ENCODE measurements around the gene KIRREL3. TPM values are rescaled to one million over a fixed set of nuclear protein-coding genes. Genes with fewer than 3 reads are reported as not detected.
"Not testable (repeated sequence)": the region's sequence is repeated elsewhere in the genome, so short reads cannot be mapped to it uniquely, and the experiment has no call there.

KIRREL3 gene
- total RNA-seq, 1 donor from 2014 or later = not detected

DNA sequence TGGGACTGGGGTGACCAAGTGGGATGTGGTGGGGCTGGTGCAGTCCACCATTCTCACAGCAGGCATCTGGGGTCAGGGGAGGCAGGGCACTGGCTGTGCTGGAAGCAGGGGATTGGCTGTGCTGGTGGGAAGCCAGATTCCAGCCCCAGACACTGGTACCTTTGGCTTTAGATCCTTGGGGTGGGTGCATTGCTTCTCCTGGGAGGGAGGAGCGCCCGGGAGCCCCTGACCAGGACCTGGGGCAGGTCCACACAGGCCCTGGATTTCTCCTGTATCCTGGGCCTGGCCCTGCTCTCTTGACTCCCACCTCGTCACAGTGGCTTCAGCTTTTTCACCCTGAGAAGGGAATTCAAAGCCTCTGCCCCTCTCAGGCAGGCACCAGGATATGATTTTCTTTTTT is 606.5 kb downstream of the KIRREL3 start:
- intact Hi-C loops (cut with micrococcal nuclease) = no loop called here

DNA sequence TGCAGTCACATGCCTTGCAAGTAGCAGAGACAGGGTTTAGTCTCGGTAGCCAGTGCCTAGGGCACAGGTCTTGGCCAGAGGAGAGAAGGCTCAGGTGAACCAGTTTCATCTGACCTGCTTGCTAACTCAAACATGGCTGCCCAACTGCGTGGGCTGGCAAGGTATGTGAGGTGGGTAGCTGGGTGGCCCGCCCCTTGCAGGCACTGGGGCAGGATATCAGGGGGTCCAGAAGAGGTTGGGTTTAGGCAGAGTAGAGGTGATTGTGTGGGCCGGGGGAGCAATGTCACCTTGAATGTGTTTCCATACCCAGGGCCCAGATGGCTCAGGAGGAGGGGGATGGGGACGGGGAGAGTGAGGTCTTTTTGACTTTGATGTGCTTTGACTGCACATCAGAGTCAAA is 607.4 kb downstream of the KIRREL3 start:
- intact Hi-C loops (cut with micrococcal nuclease) = no loop called here

DNA sequence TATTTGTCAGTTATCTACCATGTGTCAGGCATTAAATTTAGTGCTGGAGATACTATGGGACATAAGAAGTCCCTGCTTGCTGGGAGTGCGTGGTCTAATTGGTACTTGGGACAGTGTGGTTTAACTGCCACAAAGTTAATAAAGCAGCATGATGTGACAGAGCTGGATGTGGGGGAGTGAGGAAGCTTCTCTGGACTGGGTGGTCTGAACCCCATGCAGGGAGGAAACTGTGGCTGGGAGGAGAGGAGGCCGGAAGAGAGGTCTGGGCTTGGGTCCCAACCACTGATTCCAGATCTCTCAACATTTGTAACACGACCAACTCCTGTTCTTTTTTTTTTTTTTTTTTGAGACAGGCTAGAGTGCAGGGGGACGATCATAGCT is 607.9 kb downstream of the KIRREL3 start:
- intact Hi-C loops (cut with micrococcal nuclease) = no loop called here

DNA sequence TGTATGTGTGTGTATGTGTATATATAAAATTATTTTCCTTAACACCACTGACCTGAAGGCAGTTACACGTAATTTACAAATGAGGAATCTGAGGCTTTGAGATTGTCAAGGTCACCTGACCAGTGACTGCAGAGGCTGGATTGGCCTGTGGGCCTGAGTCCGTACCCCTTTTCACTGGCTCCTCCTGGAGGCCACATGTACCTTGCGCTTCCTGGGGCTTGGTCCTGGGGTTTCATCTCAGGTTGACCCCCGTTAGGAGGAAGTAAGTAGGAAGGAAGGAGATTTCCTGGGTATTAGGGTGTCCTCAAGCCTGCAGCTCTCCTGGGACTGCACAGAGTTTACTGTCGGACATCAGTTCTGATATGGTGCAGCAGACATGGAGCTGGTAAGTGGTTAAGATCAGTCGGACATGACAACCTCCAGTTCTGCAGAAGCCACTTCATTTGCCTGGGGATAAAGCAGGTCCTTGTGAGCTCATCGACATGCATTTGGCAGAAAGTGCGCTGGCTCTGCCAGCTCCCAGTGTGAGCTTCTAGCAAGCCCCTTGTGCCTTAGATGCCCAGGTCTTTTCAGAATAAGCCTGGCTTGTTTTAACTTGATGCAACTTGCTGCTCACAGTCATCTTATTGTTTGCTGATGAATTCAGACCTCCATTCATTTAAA is 608.5 kb downstream of the KIRREL3 start:
- intact Hi-C loops (cut with micrococcal nuclease) = no loop called here

DNA sequence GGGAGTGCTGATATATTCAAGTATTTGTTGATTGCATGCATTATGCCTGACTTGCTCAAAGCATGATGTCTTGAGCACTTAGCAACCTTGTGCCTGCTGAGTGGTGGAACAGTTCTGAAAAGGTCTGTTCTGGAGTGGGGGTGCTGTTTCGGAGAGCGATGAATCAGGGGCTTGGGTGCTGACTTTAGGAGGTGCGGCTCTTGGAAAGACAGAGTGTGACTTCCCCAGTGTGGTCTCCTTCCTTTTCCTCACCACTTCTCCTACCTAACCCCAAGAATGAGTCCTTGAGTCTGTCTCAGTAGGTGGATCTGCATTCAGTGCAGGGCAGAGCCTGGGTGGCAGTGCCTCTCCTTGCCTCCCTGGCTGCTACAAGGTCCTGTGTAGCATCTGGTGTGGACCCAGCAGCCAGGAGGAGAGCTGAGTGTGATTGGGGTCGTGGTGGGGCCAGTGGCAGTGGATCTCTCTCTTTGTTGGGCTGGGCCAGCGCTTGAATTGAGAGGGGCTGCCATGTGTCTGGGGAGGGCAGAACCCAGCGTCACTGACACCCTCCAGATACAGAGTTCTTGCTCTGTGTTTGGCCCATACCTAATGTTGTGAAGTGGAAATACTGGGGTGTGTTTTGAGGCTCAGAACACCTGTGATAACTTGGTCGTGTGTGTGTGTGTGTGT is 609.1 kb downstream of the KIRREL3 start:
- intact Hi-C loops (cut with micrococcal nuclease) = no loop called here

DNA sequence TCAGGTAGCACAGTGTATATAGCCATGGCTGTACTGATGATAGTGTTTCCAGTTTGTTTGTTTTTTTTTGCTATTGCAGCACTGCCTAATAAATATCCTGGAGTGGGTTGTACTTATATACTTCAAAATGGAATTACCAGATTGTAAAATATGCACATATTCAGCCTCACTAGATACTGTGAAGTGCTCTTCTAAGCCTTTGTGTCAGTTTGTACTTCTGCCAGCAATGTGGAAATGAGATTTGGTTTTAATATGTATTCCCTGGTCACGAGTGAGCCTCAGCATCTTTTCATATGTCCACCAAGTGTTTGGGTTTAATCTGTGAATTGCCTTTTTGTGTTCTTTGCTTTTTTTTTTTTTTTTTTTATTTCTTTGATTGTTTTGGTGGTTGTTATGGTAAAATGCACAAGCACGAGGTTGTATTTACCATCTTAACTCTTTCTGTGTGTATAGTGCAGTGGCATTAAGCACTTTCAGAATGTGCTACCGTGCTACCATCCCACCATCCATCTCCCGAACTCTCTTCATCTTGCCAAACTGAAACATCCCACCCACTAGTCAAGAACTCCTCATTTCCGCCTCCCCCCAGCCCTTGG is 610.2 kb downstream of the KIRREL3 start:
- intact Hi-C loops (cut with micrococcal nuclease) = no loop called here

DNA sequence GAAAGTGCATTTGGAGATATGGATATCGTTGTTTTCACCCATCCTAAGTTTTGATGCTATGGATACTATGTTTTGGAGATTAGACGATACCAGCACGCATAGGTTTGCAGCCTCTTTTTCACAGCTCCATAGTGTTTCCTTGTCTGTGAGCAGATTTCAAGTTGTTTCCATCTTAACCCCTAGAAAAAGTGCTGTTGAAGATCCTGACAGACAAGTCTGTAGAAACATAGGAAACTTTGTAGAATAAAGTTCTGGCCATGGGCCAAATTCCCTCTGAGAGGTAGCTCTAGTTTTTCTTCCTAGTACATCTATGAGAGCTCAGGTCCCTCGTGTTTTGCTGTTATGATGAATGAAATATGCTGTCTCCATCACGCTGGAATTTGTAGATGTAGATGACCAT is 612.7 kb downstream of the KIRREL3 start:
- intact Hi-C loops (cut with micrococcal nuclease) = no loop called here

DNA sequence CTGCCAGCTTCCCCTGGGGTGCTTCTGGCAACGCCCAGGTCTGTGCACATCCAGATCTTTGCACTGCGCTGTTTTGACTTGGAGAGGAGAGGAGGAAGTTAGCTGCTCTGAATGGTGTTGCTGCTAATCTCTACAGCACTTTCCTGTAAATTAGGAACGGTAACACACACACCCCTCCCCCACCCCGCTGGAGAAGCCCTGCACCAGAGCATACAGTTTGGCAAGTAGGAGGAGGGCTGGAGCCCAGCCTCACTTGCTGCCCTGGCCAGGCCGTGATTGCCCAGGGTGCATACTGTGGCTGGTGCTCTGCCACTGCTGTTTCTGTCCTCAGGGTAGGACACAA is 613.9 kb downstream of the KIRREL3 start:
- intact Hi-C loops (cut with micrococcal nuclease) = not testable (repeated sequence)

DNA sequence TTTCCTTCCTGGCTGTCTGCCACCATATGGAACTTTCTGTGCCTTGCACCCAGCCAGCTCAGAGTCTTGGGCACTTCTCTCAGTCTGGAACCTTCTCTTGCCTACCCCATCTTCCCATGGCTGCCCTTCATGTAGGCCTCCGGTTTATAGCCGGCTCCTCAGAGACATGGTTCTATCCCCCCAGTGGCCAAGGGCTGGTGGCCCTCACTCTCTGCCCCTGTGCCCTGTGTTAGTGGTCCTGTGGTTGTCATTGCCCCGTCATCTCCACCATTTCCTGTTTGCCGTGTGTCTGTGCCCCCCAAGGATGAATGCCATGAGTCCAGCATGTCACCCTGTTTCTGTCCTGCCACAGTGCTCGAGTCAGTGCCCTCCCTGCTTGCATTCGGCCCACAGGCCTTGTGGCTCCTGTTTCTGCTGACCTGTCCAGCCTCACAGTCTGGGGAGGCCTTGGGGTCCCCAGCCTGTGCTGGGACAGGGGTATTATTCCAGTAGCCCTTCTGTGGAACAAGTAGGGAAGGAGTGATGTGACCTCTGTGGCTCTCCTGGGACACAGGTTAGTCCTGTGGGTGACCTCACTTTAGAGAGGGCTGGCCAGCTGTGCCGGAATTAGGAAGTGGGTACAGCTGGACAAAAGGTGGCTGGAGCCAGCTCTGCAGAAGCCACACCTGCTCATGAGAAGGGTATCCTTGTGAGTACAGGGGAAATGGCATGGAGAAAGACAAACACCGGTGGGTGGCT is 614.4 kb downstream of the KIRREL3 start:
- intact Hi-C loops (cut with micrococcal nuclease) = no loop called here

DNA sequence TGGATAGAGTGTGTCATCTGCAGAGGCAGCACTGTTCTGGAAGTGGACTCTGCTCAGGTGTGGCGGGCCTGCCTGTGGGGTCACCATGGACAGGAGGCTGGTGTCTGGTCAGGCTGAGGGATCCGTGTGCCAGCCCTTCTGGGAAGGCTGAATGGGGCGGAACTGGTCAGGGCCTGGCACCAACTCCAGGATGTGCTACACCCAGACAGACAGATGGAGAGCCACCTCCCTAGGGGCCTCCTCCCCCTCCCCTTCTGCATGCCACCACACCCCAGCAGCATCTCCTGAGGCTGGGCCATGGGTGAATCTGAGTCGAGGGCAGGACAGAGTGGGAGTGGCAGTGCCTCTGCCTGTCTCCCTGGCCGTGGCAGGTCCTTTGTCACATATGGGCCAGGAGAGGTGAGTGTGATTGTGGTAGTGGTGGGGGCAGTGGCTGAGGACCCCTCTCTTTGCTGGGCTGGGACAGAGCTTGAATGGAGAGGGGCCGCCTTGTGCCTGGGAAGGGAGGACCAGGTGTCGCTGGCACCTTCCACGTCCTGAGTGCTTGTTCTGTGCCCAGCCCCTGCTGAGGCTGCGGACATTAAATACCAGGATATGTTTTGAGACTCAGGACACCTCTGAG is 616.0 kb downstream of the KIRREL3 start:
- intact Hi-C loops (cut with micrococcal nuclease) = no loop called here

DNA sequence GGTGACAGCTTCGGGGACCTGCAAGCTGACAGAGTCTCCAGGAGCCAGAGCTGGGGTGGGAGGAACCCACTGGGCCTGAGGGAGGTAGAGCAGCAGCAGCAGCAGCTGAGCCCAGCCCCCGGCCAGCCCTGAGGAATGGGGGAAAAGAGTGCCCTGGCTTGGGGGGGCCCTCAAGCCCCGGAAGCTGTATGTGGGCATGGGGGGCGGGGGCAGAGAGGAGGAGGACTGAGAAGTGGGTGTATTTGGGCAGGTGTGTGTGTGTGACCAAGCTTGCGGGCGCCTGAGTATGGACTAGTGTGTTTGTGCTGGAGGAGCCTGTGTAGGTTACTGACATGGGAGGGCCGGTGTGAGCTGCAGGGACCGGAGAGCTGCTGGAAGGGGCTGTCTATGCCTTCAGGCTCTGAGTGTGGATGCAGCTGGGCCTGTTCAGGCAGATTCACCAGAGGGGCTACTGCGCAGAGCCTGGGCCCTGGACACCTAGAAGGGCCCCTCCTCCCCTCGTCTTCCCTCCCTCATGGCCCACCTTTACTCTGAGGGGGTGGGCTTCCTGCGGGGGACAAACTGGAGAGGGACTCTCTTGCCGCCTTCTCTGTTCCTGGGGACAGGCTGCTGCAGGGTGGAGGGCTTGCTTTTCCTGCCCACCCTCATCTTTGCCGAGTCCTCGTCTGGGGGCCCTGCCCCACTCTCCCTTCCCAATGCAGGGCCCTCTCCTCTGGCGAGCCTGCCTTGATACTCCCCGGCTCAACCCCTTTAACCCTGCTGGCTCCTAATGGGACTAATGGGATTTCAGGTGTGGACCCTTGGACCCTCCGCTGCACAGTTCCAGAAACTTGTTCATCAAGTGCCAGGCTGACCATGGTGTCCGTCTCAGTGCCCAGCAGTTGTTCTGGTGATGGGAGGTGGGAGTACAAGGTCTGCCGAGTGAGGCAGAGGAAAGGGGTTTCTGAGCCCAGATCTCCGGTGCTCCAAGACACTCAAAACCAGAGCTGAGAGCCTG is 616.9 kb downstream of the KIRREL3 start:
- intact Hi-C loops (cut with micrococcal nuclease) = no loop called here

DNA sequence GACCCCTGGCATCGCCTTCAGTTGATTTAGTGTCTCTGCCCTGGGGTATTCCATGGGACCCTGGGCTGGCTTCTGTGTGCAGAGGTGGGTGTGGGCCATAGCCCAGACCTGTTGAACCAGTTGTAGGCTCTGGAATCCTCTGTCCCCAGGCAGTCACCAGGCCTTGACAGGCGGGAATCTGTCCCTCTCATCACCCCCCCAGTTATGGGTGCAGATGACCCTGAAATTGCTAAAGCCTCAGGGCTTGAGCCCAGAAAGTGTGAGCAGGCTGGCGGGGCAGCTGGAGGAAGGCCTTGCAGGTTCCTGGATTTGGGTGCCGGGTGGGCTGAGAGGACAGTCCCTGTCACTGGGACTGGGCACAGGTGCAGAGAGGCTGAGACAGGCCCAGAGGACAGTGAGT is 617.9 kb downstream of the KIRREL3 start:
- intact Hi-C loops (cut with micrococcal nuclease) = not testable (repeated sequence)

DNA sequence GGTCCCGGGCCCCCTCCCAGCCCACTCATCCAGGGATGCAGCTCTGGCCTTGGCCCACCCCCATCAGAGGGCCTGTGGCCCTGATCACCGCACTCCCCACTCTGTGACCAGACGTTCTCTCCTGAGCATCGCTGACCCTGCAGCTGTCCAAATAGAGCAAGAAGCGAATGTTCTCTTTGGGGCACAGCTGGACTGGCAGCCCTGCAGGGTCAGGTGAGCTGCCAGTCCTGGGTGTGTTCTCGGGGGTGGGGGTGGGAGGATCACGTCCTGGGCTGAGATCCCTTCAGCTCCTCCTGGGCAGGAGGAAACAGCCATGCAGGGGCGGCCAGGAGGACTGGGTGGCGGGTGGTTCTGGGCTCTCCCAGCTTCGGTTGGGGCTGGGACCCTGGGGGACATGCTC is 618.6 kb downstream of the KIRREL3 start:
- intact Hi-C loops (cut with micrococcal nuclease) = not testable (repeated sequence)

DNA sequence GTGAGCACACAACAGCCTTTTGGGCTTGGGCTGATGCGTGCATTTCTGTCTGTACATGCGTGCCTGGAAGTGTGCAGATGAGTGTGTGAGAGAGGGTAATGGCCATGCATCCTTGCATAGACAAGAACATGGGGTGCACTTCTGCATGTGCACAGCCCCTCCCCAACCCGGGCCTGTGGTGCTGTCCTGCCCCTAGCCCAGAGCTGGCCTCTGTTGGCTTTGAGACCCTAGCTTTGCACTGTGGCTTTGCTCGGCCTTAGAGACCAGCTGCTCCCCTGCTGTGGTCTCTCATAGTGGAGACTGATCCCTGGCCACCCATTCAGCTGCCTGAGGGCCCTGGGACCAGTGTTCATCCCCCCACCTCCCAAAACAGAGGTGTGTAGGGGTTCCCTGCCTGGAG is 619.7 kb downstream of the KIRREL3 start:
- intact Hi-C loops (cut with micrococcal nuclease) = no loop called here

DNA sequence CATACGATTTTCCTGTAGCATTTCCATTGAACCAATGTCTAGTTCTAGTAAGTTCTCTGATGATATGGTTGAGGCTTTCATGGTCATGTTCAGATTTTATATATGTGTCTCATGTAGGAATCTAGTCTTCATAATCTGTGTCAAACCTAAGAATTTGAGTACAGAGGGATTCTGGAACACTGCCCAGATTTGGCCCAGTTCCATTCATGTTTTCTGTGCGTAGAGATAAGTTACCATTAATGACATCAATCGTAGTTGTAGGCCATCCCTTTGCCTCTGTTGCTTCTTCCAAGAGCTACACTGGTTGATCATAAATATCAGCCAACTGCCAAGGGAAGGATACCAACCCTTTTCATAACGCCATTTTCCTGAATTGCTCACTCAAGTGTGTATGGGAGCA is 621.8 kb downstream of the KIRREL3 start:
- intact Hi-C loops (cut with micrococcal nuclease) = no loop called here

DNA sequence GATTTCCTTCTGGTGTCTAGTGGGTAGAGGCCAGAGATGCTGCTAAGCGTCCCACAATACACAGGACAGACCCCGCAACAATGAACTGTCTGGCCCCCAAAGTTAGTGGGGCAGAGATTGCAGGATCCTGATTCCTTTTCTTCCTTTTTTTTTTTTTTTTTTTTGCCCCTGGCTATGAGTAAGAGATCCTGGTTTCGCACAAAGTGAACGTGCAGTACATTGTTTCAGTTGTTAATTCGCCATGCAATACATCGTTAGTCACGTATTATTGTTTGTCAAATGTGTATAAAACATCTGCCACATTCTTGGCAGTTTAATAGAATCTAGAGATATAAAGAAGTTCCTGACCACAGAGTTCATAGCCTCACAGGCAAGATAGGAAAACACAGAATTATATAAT is 624.8 kb downstream of the KIRREL3 start:
- intact Hi-C loops (cut with micrococcal nuclease) = loop anchor here (1.0 kb wide), 1 partner anchor 22 kb away; no protein-coding TSS in a partner anchor

DNA sequence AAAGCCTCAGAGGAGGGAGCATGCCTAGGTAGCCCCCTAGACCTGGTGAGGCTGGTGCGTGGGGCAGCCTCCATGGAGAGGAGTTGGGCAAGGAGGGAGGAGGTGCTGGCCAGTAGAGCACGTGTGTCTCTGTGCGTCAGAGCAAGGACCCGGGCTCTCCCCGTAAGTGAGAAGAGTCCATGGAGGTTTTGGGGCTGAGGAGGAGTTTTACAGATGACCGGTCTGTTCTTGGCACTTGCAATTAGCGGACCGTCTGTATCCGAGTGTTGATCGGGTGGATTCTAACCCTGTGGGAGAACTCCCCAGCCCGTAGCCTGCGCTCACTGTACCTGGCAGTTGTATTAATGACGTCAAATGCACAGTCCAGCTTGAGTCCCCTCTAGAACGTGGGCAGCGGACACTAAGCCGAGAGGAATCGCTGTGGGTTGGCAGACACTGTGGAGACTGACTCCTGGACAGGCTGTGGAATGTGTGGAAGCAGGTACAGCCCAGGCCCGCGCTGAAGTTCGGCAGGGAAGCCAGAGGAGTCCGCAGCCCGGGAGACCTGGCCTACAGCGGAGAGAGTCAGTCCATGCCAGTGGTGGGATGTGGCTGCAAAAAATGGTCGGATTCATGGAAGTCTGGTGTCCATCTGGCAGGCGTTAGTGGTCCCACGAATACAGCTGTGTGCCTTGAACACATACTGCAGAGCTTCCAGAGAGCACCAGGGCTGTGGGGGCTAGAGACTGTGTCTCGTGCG is 625.8 kb downstream of the KIRREL3 start:
- intact Hi-C loops (cut with micrococcal nuclease) = loop anchor here (1.0 kb wide), 1 partner anchor 23 kb away; no protein-coding TSS in a partner anchor

DNA sequence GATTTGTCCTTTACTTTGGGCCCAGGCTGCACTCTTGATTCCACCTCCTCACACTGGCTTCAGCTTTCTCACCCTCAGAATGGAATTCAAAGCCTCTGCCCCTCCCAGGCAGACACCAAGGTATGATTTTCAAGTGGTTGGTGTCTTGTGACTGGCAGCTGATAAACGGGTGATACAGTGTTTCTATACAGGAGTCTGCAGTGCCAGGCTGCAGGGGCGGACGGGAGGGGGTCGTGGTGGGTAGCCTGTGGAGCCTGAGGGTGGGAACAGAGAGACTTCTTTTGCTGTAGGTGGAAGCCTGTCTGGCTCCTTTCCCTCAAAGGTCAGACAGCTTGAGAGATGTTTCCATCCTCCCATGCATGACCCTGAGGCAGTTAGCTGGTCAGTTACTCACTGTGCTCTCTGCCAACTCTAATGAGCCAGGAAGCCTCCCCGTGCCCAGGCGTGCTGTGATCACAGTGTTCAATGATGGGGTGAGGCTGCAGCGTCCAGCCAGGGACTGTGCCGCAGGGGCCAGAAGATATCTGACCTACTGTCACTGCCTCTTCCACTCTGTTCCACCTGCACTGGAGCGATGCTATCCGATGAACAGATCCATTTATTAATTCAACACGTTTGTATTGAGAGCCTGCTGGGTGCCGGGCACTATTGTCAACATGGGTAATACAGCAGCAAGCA is 627.0 kb downstream of the KIRREL3 start:
- intact Hi-C loops (cut with micrococcal nuclease) = not testable (repeated sequence)

All from T-helper 1 cell treated with Interleukin-12 subunit alpha and Interleukin-12 subunit beta and Interleukin-4 antibody, amounts not matched to agents 30 ng/mL and 1 ng/mL, for 36 hours (primary cell).